ENCODE data around the gene GSK3B.

The GSK3B gene

GRCh38 chr3:120093911-120094775 lies at the start of gene GSK3B:
TSS of gene GSK3B (minus strand) at chr3:120094447. CDS start at chr3:120093434, 1,013 bp downstream.
- peak; percentile 100 for DNase-seq (ENCODE audit: low spot score)

- DNase-seq (ENCODE audit: low spot score) = no peak
Observed at GRCh38 chr3:120143676-120144075, 49.4 kb upstream of the GSK3B start.

- no peak for DNase-seq (ENCODE audit: low spot score)
Observed at GRCh38 chr3:120142236-120142635, 48.0 kb upstream of the GSK3B start.

- DNase-seq (ENCODE audit: low spot score) = no peak
Observed at GRCh38 chr3:120140098-120140742, 46.0 kb upstream of the GSK3B start.

- DNase-seq (ENCODE audit: low spot score) = no peak
Observed at GRCh38 chr3:120139140-120139539, 44.9 kb upstream of the GSK3B start.

GRCh38 chr3:120137548-120137947 lies 43.3 kb upstream of the GSK3B start:
- DNase-seq (ENCODE audit: low spot score) = no peak

GRCh38 chr3:120130656-120131055 lies 36.4 kb upstream of the GSK3B start:
- DNase-seq (ENCODE audit: low spot score) = no peak

GRCh38 chr3:120129718-120130513 lies 35.7 kb upstream of the GSK3B start:
- no peak for DNase-seq (ENCODE audit: low spot score)

GRCh38 chr3:120129051-120129450 lies 34.8 kb upstream of the GSK3B start:
- no peak for DNase-seq (ENCODE audit: low spot score)

GRCh38 chr3:120125992-120126391 lies 31.7 kb upstream of the GSK3B start:
- no peak for DNase-seq (ENCODE audit: low spot score)

GRCh38 chr3:120119846-120120510 lies 25.7 kb upstream of the GSK3B start:
- no peak for DNase-seq (ENCODE audit: low spot score)

- DNase-seq (ENCODE audit: low spot score) = no peak
Observed at GRCh38 chr3:120114981-120115380, 20.7 kb upstream of the GSK3B start.

- no peak for DNase-seq (ENCODE audit: low spot score)
Observed at GRCh38 chr3:120114376-120114775, 20.1 kb upstream of the GSK3B start.

GRCh38 chr3:120113128-120114116 lies 19.2 kb upstream of the GSK3B start:
- DNase-seq (ENCODE audit: low spot score) = no peak

- DNase-seq (ENCODE audit: low spot score) = no peak
Observed at GRCh38 chr3:120111898-120112297, 17.7 kb upstream of the GSK3B start.

- DNase-seq (ENCODE audit: low spot score) = no peak
Observed at GRCh38 chr3:120103276-120103675, 9.0 kb upstream of the GSK3B start.

GRCh38 chr3:120102674-120103073 lies 8.4 kb upstream of the GSK3B start:
- DNase-seq (ENCODE audit: low spot score) = no peak

GRCh38 chr3:120102232-120102631 lies 8.0 kb upstream of the GSK3B start:
- DNase-seq (ENCODE audit: low spot score) = no peak

GRCh38 chr3:120101624-120102023 lies 7.4 kb upstream of the GSK3B start:
- DNase-seq (ENCODE audit: low spot score) = no peak

GRCh38 chr3:120100711-120101110 lies 6.5 kb upstream of the GSK3B start:
- DNase-seq (ENCODE audit: low spot score) = no peak

- DNase-seq (ENCODE audit: low spot score) = no peak
Observed at GRCh38 chr3:120098710-120099109, 4.5 kb upstream of the GSK3B start.

Data from left forelimb (tissue), 1 donor.